Measurements from ENCODE around the gene MAPK7.

MAPK7 gene

DNA sequence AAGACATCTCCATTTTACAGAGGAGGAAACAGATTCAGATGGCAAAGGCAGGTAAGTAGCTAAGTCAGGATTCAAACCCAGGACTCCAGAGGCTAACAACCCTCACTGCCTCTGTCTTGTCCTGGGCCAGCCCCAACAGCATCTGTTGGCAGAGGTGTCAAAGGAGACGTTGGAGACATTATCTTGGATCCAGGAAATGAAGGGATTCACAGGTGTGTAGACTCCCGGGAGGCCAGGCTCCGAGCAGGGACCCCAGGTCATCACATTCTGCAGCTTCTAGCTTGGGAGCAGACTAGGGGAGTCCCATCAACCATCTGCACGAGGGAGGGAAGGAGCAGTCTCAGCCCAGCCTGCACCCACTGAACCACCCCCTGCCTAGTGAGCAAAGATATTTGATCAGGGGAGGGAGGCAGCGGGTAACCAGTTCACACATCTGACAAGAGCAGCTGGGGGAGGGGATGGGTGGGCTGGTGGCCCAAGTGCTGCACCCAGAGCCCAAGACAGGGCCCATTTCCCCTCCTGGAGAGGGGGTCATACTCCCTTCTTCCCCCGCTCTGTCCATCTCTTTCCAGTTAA lies 14.8 kb upstream of the MAPK7 start:
- DNase-seq (ENCODE audit: low spot score) = no peak

DNA sequence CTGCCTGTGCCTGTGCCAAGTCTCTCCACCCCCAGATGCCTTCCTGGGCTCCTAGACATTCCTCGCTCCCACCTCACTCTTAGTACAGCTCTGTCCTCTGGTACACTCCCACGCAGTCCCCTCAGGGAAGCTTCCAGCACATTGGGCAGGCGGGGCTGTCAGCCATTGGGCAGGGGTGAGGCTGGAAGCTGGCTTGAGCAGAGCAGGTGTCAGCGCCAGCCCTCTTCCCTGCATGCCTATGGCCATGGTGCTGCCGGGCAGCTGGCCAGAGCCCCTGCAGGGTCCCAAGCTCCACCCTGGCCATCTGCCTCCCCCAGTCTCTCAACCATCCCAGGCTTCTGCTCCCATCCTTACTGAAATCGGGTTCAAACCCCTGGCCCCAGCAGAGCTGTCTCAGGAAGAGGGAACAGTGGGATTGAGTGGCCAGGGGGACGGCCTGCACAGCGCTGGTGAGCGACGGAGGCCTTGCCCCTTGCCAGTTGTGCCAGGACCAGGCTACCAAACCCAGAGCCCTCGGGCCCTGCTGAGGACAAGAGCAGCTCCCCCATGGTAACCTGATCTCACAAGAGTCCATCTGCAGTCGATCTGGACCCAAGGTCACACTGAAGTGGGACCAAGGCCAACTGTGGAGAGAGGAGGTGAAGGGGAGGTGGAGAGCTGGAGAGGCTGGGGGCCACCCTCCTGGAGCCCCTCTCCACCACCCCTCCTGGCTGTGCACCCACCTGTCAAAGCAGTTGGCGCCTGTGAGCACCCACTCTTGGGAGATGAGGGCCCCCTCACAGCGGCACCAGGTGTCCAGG lies 13.4 kb upstream of the MAPK7 start:
- DNase-seq (ENCODE audit: low spot score) = no peak

DNA sequence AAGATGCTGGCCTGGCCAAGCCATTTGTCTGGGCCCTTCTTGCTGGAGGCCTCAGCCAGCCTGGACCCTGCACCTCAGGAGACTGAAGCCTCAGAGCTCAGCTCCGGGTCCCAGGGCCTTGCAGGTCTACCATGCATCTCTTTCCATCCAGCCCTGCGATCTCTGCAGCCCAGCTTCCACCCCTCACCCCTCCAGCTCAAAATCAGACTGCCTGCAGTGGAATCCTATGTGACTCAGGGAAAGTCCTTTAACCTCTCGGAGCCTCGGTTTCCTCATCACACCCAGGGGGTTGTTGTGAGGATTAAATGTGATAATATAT lies 12.8 kb upstream of the MAPK7 start:
- no peak for DNase-seq (ENCODE audit: low spot score)

DNA sequence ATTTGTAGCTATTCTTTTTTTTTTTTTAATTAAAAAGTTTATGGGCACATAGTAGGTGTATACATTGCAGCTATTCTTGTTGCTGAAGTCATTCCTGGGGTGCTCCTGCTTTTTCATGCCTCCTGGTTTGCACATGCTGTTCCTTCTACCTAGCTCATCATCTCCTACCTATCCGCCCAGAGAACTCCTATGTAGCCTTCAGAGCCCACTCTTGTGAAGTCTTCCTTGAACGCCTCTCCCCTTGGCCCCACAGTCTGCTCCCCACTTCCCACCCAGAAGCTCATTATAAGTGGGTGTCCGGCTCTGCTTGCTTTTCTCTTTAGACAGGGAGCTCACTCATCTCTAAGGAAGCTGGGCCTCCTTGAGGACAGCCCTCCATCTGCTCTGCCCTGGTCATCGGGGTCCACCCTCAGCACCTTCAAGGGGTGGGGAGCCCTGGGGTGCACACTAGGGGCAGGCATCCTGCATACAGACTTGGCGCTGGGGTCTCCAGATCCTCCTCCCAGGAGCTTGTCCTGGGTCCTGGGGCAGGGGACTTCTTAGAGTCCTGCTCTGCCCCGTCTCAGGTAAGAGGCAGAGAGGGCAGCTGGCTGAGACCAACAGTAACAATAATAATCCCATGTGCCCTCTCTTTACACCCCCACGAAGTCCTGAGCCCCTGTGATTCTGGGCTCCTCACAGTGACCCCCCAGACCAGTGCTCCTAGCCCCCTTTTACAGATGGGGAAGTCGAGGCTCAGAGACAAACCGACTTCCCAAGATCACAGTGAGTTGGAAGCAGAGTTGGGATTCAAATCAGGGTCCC lies 12.3 kb upstream of the MAPK7 start:
- DNase-seq (ENCODE audit: low spot score) = no peak

DNA sequence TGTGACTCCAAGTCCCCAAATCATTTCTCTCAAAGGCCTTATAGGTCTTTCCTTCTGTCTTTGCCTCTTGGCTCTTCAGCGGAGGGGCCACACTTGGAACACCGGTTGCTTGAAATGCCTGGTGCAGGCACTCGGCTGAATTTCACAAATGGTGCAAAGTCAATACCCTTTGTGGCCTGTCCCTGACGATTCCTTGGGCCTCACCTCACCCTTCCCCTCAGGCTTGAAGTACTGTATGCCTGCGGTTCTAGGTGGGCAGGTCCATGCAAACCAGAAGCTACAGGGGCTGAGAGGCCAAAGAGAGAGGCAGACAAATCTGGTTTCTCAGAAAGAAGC lies 11.7 kb upstream of the MAPK7 start:
- no peak for DNase-seq (ENCODE audit: low spot score)

DNA sequence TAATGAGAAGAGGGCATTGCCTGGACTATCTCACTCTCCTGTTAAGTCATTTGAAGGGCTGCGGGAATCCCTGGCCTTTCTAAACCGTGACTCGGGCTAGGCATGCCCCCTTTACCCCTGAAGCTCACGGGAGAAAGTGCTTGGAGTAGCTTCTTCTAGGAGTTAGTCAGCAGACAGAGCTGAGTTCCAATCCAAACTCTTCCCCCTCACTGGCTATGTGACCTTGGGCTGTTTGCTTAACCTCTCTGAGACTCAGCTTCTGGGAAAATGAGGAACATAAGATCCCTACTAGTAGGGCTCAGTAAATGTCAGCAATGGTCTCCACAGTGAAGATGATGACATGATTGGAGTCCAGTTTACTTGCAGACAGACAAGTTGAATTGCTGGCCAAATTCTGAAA lies 10.1 kb upstream of the MAPK7 start:
- no peak for DNase-seq (ENCODE audit: low spot score)

DNA sequence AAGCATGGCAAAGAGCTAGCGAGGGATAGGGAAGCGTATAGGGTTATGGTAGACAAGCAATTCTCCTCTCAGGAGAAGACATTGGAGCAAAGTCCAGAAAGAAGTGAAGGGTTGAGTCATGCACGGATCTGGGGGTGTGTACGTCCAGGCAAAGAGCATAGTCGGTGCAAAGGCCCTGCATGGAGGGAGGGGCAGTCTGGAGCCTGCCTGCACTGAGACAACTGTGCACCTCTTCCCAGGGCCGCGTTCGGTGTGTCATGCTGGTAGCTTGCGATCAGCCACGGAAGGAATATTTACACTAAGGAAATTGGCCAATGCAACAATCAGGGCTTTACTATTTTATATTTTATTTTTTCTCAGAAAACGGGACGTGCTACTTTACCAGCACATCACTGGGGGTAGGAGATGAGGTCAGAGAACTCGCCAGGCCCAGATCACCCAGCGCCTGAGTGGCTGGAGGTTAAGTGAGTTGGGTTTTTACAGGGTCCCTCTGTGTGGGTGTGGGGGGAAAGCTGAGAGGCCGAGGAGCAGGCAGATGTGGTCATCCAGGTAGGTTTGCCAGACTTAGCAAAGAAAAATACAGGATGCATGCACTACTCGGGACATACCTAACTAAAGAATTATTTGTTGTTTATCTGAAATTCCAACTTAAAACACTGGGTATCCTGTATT lies 9.1 kb upstream of the MAPK7 start:
- DNase-seq (ENCODE audit: low spot score) = no peak

DNA sequence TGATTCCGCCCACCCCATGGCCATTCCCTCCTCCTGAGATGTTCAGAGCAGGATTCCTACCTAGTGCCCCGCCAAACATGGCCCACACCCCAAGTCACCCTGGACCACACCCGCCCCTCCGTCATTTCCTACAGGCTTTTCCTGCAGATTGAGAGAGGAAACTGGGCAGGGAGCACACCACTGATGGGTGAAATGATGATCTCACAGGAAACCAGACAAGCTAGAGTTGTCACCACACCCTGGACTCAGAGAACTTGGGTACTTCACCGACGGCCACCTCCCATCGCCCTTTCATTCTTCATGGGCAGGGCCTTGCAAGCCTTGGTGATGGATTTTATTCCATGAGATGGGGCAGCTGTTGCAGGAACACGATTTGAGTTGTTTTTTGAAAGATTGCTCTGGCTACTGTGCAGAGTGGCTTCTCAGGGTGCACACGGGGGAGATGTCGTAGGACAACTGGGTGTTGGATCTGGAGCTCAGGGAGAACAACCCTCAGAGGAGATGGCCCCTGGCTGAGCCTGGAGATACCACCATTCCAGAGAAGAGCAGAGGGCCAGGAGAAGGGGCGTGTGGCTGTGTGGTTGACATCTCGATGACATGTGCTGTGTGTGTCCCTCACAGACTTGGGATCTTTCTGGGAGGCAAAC lies 8.3 kb upstream of the MAPK7 start:
- DNase-seq (ENCODE audit: low spot score) = no peak

DNA sequence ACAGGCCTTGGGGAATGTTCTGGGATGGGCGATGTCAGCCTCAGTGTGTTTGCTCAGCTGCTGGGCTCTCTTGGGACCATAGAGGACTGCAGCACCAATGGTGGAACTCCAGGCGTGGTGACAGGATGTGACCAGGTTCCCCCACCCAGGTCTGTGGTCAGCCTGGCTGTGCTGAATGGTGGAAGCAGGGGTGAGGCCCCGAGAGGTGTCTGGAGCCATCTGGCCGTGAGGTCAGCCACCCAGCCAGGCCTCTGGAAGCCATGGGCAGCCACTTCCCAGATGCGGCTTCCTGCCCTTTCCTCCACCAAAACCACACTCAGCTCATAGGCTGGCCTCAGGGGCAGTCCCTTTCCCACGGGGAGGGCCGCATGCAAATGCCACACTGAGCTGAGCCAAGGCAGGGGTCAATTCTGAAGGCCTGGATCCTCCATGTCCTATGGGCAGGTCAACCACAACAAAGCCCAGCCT lies 7.8 kb upstream of the MAPK7 start:
- DNase-seq (ENCODE audit: low spot score) = no peak

DNA sequence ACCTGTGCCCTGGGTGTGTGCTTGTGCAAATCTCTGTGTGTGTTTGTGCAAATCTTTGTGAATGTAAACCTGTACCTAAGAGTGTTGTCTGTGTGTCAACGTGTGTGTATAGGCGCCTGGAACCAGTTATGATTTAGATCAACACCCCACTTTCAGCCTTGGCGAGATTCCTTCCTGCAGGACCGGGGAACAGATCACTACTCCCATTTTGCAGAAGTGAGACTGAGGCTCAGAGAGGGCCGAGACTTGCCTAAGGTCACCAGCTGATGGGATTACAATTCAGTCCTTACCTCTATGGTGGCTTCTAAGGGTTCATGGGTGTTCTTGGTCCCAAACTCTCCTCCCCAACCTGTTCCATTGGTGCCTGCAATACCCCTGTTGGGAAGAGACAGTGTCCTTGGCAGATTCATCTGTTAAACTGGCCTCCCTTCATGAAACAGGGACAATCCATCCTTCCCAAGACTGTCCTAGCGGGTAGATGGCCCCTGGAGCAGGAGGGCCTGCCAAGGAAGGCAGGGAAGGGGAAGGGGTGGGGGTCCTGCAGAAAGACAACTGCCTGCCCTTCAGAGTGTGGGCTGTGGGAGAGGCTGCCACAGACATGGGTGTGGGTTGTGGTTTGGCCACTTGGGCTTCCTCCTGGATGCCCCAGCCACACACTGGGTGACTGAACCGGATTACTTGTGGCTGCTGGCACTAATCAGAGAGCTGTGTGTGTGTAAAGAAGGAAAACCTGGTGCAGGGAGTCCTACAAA lies 6.9 kb upstream of the MAPK7 start:
- no peak for DNase-seq (ENCODE audit: low spot score)

DNA sequence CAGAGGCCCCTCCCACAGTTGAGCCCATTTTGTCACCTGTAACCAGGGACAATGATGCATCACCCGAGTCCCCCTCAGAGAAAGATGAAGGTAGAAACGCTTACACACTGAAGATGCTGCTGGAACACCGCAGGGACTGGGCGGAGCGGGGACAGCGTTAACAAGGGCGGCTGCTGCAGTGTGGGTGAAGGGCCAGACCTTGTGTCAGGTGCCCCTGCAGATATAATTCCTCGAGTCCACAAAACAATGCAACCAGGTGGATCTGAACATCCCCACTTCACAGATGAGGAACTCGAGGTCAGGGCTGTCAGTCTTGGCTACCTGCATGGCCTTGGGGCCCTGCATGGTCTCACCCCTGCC lies 6.3 kb upstream of the MAPK7 start:
- DNase-seq (ENCODE audit: low spot score) = no peak

DNA sequence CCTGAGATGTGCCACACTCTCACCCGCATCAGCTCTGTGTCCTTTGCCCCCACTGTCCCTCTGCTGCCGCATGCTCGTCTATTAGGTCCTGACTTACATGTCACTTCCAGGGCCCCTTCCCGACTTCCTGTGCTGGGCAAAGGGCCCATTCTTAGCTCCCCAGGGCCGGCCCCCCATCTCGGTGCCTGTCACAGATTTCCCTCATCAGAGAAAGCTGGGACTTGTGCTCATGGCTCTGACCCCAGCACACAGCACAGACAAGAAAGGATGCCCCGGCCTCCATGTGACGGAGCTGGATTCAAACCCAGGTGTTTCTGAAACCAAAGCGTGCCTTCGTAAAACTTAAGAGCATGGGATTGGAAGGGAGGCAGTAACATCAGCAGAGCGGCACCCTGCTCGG lies 5.9 kb upstream of the MAPK7 start:
- DNase-seq (ENCODE audit: low spot score) = no peak

DNA sequence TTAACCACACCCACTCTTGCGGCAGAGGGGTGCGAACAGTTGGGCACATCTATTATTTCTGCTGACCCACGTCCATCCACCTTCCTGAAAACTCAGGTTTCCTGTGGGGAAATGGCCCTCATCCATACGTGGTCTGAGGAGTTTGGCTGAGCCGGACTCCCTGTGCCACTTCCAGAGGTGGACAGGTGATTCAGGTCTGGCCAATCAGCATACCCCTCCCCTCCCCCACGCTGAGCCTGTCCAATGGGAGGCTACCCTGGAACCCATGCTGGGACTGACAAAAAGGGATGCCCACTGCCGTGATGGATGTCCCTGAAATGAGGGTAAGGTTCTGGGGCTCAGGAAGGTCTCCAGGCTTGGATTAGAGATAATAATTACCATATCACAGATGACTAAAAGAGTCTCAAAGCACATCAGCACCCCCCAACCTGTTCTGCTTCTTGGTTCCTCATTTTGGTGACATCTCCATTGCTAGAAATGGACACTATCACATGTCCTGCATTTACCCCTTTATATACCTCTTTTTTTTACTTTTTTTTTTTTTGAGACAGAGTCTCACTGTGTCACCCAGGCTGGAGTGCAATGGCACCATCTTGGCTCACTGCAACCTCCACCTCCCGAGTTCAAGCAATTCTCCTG lies 5.3 kb upstream of the MAPK7 start:
- no peak for DNase-seq (ENCODE audit: low spot score)

DNA sequence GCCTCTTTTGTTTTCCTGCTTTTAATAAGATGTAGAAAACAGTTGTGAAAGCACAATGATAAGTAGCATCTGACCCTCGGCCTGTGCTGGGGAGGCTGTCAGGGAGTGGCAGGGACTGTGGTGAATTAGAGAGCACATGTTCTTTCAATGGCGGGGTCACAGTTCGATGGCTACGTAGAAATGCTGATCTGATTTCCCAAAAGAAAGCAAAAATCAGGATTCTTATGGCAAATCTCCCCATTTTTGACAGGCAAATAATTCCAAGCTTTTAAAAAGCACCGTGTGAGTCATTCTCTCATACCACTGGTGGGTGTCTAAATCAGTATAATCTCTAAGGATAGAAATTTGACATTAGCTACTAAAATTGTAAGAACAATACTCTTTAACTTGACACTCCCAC lies 4.2 kb upstream of the MAPK7 start:
- no peak for DNase-seq (ENCODE audit: low spot score)

DNA sequence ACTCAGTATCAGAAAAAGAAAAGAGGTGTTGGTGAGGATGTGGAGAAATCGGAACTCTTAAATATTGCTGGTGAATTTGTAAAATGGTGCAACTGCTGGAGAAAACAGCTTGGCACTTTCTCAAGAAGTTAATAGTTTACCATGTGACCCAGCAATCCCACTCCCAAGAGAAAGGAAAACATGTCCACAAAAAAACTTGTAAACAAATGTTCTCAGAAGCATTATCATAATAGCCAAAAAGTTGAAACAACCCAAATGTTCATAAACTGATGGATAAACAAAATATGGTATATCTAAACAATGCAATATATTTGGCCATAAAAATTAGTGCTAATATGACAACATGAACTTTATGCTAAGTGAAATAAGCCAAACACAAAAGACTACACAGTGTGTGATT lies 2.6 kb upstream of the MAPK7 start:
- no peak for DNase-seq (ENCODE audit: low spot score)

DNA sequence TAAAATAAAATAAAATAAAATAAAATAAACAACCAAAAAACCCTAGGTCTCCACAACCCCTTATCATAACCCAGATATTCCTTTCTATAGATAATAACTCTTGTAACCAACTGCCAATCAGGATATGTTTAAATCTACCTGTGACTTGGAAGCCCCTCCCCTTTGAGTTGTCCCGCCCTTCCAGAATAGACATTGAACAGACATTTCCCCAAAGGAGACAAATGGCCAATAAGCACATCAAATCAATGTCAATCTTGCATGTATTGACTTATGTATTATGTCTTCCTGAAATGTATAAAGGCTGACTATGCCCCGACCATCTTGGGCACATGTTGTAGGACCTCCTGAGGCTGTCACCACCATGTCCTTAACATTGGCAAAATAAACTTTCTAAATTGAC lies 1.5 kb upstream of the MAPK7 start:
- no peak for DNase-seq (ENCODE audit: low spot score)

DNA sequence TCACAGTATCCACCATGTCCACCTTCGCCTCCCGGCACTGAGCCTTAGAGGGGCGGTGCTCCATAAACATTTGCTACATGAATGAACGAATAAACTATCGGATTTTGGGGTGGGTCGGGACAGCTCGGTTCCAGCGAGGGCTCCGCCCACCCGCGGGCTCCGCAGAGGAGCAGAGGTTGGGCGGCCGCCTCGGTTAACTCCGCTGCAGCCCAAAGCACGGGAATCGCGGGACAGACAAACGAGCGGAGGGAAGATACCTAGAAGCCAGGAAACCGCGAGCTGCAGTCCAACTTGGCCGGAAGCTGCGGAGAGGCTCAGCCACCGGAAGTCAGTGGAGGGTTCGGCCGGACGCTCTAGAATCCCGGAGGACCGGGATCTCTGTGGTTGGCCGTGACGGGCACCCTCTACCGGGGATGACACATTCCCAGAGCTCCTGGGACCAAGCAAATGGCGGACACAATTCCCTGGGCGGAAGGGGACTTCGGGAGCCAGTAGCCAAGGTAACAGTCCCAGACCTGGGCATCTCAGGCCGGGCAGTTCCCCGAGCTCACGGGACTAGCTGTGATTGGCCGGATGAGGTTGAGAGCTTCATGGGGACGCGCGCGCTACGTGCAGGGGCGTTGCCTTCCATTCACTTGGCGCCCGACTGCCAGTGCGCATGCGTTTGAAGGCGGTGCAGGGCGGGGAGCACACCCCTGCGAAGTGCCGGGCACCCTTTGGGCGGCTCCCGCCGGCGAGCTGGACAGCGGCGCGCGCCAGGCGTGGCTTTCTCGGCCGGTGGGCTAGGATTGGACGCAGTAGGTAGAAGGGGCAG lies 489 bp upstream of the MAPK7 start:
- peak; percentile 99 for DNase-seq (ENCODE audit: low spot score)

DNA sequence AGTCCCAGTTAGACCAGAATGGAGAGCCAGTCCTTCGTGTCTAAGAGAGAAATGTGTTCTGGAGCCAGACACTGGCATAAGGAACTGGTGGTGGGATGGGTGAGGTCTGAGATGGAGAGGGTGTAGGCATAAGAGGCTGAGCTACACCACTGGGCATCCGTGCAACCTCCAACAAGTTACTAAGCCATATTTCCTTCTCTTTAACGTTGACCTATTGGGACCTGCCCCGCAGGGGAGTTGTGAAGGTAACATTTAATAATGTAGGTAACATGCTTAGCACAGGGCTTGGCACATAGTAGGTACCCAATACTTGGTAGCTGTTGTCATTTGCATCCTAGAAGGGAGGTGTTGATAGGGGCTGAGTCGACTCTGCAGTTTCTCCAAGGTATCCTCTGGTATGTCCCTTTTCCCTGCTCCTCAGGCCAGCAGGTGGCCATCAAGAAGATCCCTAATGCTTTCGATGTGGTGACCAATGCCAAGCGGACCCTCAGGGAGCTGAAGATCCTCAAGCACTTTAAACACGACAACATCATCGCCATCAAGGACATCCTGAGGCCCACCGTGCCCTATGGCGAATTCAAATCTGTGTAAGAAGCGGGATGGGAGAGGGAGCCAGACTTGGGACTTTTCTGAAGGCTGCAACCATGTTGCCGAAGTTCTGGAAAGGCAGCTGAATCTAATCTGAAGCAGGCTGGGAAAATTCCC lies 1.2 kb downstream of the MAPK7 start:
- DNase-seq (ENCODE audit: low spot score) = no peak

DNA sequence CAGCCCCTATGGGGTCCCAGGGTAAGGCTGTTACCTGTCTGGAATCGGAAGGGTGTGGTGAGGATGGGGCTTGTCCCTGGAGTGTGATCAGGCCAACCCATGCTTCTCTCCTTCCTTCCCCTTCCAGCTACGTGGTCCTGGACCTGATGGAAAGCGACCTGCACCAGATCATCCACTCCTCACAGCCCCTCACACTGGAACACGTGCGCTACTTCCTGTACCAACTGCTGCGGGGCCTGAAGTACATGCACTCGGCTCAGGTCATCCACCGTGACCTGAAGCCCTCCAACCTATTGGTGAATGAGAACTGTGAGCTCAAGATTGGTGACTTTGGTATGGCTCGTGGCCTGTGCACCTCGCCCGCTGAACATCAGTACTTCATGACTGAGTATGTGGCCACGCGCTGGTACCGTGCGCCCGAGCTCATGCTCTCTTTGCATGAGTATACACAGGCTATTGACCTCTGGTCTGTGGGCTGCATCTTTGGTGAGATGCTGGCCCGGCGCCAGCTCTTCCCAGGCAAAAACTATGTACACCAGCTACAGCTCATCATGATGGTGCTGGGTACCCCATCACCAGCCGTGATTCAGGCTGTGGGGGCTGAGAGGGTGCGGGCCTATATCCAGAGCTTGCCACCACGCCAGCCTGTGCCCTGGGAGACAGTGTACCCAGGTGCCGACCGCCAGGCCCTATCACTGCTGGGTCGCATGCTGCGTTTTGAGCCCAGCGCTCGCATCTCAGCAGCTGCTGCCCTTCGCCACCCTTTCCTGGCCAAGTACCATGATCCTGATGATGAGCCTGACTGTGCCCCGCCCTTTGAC lies 2.4 kb downstream of the MAPK7 start:
- no peak for DNase-seq (ENCODE audit: low spot score)

All from Ammon's horn (tissue), 1 donor.